ENCODE results near the gene DNAJB6.
"Not testable (repeated sequence)": the region's sequence is repeated elsewhere in the genome, so short reads cannot be mapped to it uniquely, and the experiment has no call there.

The DNAJB6 gene

DNA sequence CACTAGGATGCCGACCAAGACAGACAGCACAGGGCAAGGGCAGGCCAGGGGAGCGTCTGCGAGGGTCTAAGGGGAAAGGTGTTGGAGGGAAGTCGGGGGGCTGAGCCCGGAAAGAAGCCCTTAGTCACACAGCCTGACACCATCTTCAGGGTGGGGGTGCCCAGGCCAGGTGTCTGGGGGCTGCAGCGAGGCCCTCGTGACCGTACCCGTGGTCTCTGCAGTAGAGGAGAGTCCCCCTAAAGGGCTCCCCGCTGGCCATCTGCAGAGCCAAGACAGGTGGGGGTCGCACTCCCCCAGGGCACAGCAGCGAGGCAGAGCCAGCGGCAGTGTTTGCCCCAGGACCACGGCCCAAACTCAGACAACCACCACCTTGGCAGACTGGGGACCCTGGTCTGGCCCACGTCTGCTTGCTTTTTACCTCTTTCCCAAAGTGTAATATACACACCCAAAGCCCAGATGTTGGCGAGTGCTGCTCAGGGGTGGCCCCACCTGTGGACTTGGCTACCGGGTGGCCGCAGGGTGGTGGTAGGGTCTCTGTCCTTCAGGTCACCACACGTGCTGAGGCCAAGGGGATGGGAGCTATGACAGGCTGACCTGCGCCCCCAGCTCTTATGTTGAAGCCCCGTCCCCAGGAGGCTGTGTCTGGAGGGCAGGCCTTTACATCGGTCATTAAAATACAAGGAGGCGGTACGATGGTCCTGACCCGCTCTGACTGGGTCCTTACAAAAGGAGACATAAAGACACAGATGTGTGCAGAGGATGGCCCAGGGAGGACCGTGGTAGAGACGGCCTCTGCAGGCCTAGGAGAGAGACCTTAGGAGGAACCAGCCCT lies 107.4 kb downstream of the DNAJB6 start:
- DNase-seq = no peak

DNA sequence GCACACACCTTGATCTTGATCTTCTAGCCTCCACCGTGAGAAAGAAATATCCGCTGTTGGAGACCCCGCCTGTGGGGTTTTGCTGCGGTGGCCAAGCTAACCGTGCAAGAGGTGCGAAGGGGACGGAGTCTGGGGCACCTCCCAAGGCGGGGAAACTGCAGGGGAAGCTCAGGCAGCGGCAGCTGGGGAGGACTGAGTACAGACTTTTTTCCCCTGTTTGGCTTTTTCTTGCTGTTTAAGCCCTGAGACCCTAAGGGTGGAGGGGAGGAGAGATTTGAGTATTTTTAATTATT lies 108.0 kb downstream of the DNAJB6 start:
- no peak for DNase-seq

DNA sequence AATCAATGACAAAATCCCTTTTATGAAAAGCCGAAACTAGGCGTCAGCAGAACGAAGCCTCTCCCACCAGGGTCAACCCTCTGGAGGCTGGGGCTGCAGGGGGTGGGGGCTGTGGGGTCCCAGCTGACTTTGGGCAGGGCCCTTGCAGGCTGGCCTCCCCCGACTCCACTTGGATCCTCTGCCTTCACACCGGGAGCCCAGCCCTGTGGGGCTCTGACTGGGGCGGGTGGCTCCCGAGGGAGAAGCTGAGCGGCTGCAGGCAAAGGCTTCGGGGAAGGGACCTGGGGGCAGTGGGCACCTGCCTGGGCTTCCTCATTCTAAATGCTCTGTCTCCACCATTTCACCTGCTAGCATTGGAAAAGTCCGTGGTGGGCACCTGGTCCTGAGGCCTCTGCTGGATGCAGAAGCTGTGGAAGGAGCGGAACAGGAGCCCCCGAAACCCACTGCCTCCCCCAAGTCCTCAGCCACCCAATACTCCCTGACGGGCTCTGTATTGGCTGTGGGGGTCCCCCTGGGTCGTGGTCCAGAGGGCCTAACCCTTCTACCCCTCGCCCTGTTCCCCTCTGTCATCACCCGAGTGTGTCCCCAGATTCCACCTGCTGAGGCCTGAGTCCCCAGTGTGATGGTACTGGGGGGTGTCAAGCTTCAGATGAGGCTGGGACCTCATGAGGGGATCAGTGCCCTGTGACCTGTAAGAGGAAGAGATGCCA lies 108.6 kb downstream of the DNAJB6 start:
- no peak for DNase-seq

DNA sequence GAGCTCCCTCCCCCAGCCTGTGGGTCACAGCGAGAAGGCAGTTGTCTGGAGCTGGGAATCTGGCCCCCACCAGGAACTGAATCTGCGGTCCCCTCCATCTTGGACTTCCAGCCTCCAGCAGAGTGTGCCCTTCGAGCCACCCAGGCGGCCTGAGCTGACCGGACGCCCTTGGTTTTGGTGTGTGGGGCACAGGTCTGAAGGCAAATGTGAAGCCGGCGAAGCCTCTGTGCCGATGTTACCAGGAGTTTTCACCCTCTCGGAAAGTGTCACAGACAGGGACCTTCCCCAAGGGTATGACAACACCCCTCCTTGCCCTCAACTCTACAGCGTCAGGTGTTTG lies 109.1 kb downstream of the DNAJB6 start:
- no peak for DNase-seq

DNA sequence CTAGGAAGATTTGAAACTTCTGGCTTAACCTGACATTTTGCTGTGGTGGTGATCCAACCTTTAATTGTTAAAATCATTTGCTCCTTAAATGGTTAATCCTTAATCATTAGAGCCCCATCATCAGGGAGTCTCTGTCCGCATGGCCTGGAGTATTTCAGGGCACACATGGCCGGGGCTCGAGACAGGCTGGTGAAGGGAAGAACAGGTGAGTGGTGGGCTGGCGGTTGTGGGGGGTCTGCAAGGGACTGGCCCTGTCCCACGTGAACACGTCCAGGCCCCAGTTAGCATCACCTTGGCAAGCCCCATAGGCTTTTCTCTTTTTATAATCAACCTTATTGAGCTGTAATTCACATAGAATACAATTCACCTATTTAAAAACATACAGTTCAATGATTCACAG lies 109.5 kb downstream of the DNAJB6 start:
- DNase-seq = no peak

DNA sequence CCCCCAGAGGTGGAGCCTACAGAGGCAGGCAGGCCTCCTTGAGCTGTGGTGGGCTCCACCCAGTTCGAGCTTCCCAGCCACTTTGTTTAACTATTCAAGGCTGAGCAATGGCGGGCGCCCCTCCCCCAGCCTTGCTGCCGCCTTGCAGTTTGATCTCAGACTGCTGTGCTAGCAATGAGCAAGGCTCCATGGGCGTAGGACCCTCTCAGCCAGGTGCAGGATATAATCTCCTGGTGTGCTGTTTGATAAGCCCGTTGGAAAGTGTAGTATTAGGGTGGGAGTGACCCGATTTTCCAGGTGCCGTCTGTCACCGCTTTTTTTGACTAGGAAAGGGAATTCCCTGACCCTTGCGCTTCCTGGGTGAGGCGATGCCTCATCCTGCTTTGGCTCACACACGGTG lies 117.2 kb downstream of the DNAJB6 start:
- DNase-seq = not testable (repeated sequence)

DNA sequence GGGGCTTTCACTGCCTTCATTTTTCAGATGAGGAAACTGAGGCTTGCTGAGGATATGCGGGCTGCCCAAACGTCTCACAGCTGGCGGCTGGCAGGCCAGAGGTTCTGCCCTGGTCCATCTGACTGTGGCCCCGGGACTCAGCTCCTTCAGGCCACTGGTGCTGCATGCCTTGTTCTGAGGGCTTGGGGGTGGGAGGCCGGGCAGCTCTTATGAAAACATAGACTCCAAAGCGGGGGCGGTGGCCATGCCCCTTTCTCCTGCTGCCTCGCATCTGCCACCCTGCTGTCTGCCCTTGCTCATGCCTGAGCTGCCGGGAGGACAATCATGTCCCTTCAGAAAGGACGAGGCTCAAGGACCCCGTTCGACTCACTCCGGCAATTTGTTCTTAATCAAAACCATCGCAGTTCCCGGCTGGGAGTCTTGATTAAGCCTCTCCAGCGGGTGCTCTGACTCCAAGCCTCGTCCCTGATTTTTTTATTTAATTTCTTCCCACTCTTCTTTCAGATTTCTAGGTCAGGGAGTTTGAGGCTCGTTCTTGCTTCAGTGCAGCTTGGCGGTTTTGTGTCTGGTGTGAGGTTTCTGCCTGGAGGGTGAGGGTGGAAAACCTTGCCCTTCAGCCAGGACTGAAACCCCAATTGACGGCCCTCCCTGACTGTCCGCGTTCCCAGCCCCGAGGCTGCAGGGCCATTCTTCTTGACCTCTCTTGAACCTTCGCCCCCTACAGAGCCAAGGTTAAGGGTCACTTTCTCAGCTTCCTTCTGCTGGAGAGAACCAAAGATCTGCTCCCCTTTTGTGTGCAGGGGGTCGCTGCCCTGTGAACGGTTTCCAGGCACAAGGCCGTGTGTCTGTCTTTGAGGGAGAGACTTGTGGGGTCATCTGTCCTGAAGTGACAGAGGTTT lies 120.8 kb downstream of the DNAJB6 start:
- DNase-seq = no peak

DNA sequence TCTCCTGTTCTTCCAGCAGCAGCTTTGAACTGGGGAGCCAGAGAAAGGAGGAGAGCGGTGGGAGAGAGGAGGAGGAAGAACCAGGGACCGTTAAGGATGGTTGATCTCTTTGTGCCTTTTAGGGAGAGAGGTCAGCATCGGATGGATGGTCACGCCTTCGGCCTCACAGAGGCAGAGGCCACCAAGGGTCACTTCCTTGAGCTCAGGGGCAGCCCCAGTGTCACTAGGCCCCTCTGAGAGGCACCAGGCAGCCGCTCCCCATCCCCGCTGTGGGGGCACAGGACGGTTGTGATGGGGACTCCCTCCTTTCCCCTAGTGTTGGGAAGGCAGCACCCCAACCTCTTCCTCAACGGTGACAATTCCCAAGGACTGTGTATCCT lies 121.4 kb downstream of the DNAJB6 start:
- no peak for DNase-seq

DNA sequence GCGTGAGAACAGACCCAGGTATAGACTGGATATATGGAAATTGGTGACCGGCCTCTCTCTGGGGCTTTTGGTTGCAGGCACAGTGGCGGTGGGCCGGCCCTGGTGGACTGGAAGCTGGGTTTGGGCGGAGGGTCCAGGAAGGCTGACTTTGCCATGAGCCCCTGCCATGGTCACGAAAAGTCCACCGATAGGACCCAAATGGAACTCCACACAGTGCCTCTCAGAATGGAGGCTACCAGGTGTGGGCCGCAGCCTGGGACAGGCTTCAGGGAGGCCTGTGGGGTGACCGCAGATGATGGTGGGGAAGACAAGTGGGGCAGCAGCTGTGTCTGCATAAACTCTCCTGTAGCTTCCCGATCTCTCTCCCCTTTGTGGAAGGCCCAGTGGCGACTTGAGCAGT lies 123.2 kb downstream of the DNAJB6 start:
- DNase-seq = no peak

DNA sequence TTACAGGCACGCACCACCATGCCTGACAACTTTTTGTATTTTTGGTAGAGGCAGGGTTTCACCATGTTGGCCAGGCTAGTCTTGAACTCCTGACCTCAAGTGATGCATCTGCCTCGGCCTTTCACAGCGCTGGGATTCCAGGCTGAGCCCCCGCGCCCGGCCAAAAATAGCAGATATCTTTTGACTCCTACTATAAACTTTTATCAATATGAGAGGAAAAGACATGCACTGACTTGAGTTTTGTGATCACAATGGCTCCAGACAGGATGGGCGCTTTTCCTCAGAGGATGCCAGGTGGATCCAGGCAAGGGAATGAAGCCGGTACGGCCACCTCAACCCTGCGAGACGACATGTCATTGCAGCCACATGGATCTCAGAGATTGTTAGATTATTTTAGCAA lies 123.9 kb downstream of the DNAJB6 start:
- DNase-seq = no peak

DNA sequence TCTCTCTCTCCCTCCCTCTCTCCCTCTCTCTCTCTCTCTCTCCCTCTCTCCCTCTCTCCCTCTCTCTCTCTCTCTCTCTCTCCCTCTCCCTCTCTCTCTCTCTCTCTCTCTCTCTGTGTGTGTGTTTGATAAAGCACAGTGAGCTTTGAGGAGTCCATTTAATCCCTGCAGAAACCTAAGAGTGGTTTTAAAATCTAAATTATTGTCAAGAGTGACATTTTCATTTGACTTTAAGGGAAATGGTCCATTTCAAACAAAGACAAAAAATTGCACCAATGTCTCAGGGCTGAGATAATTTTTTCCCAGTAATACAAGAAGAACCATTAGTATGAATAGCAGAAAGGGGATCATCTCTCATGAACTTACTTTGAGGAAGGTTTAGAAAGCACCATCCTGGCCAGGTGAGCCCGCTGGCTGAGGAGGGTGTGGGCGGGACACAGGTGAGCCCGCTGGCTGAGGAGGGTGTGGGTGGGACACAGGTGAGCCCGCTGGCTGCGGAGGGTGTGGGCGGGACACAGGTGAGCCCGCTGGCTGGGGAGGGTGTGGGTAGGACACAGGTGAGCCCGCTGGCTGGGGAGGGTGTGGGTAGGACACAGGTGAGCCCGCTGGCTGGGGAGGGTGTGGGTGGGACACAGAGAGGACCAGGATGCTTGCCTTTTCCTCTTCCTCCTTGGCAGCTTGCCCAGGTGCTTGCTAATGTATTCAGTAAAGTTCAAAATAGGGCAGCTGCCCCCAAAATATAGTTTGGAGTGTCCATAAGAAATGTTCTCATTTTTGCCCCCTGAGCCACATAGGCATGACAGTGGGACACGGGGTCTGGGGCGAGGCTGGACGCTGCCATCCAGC lies 125.0 kb downstream of the DNAJB6 start:
- no peak for DNase-seq

DNA sequence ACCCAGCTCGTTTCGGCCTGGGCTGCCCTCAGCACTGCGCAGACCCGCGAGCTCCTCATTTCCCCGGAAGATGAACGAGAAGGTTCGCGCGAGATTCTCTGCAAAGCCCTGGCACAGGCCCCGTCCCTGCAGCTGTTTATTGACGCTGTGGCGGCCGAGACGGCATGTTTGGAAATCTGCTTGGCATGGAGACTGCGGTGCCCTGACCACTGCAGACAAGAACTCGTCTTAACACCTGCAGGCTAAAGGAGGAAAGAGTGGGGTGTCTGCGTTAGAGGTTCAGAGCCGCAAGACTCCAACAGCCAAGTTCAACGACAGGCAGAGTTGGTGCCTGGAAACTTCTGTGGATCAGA lies 125.6 kb downstream of the DNAJB6 start:
- DNase-seq = no peak

DNA sequence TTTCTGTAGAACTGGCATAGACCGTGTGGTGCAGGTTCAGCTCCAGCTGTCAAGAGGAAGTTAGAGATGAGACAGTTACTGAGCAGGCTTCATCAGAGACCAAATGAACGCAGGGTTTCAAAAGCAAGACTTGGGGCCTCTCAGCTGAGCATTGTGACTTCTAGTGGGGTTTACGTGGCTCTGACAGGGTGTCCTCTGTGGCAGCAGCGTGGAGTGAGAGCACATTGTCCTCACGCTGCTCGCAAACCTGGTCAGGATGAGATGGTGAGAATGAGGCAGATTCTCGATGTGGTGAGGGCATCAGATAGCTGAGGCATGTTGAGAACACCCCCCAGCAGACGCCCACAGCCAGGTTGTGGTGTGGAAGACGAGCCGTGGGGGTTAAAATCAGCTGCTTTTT lies 126.0 kb downstream of the DNAJB6 start:
- DNase-seq = no peak

DNA sequence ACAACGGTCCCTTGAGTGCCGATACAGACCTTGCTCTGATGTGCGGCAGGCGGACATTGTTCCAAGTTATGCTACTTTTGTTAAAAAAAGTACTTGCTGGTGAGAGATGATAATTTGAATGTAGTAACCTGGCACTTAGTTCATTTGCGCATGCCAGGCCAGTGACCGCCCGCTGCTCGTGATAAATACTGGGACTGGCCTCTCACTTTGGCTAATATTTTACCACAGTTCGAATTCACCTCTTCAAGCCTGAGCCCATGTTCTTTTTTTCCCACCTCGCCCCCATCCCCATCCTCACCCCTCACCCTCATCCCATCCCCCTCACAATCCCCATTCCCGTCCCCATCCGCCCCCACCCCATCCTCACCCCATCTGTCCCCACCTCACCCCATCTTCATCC lies 126.4 kb downstream of the DNAJB6 start:
- DNase-seq = no peak

DNA sequence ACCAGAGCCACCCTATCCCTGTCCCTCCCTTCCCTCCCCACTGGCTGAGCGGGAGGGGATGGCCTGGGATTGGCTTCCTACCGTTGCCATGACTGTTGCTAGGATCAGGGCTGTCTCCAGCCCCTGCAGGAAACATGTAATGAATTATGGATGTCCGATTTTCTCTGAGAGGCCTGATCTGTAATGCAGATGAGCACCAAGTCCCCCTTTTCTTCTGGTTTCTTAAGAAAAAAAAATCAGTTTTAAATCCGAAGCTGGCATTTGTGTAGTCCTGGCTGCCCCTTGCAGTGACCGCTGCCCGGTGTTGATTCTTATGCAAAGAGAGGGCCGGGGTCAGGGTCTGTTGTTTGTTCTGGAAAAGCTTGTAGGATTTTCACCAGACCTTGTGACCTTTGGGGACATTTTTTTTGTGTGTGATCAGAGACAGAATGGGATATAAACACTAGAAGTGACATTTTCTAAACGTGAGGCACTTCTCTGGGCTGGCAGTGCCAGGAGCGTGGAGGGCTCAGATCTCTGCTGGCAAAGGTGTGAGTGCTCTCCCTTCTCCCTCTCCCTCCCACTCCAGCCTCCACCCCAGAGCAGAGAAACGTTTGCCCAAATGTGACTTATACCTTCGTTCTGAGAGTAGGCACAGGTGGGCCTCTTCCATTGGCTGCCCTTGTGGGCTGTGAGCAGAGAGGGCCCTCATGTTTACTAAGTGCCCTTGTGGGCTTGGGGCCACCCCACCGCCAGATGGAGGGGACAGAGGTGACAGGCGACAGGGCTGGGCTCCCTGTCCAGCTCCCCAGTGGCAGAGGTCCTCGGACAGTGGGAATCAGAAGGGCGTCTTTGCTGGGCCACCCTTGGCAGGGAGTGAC lies 127.5 kb downstream of the DNAJB6 start:
- no peak for DNase-seq

DNA sequence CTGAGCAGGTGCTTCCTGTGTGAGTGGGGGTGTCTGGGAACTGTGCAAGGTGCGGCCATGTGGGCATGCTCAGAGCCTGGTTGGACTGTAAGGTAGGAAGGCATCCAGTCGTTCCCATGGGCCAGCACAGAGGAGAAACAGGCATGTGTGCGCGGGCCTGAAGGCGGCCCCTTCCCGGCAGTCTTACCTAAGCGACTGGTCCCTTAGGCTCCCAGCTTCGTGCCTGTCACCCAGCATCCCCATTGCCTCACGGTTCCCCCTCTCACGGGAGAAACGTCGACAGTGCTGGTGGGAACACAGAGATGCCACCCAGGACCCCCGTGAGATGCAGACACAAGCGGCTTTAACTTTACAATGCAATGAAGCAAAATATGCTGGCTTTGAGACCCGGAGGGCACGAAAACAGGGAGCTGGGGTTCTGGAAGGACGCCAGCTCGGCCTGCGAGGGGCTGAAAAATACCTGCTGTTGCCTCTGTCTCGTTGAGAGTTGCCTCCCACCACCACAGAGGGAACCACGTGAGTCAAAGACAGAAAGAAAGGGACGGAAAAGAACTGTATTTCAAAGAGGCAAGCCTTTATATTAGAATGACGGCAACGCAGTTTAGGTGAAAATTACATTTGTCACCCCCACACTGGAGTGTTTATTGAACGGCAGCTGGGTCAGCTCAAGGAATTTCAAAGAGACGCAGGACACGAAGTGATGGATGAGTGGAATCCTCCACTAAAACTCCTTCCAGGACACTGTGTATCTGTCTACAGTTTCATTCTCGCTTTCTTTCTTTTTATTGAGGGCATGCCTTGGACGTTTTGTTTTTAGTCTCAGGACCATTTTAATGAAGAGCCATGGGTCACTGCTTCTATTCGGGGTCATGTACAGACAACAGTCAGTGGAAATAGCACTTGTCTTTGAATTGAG lies 128.4 kb downstream of the DNAJB6 start:
- DNase-seq = no peak

DNA sequence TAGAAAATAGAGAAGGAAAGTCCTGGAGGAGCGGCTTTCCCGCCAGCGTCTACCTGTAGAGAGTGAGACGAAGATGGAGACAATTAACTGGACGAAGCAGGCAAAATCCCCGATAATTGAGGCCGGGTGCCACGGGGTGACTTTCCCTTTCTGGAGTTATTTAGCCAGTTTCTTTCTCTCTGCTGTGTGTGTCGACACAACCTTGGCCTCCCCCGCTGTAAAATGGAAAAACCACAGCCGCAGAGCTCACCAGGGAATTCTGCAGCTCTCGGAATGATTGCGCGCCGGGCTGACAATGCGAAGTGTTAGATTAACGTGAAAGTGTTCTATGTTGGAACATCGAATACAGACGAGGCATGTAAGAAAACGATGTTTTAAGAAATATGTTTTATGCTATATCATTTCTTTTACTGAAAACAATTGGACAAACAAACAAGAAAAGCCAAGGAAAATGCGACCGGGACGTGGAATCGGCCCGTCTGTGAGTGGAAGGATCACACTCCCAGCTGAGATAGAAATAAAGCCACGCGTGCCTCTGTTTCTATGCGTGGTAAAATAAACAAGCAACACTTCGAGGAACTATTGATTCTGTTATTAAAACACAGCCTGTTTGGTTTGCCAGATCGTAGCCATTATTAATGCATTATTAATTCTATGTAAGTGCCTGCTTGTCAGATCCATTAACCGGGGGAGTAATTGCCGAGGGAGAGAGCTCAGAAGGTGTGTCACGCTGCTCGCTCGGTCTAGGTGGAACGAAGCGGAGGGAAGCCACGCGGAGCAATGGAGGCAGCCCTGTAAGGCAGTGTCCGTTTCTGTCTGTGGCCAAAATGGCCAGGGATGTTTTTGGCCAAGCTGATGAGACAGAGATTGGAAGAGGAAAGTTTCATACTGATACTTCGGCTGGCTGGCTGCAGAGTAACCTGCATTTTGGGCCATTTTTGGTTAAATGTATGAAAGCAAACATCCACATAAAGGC lies 129.4 kb downstream of the DNAJB6 start:
- DNase-seq = no peak

DNA sequence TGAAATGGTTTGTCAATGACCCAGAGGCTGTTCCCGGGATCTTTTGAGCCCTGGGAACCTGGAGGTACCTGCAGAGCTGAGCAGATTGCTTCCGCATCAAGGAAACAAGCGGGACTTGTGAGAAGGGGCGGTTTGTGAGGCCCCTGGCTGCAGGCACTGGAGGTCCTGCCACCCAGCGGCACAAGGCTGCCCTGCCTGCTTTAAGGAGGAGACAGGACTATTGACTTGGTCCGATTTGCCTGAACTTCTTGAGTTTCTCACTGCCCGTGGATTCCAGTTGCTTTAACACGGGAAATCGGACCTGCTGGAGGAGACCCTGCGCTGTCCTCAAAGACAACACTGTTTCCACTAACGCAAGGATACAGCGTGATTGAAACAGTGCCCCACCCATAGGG lies 130.1 kb downstream of the DNAJB6 start:
- DNase-seq = no peak

Data from stimulated activated naive CD4-positive, alpha-beta T cell (primary cell).